Thoracic aorta (tissue), 2 donors: ENCODE measurements around the gene ZNF415. TPM values are rescaled to one million over a fixed set of nuclear protein-coding genes. Genes with fewer than 3 reads are reported as not detected.

Experiments used
- ATAC-seq: fragments of 150-250 bp; one replicate; pipeline ENCODE4 v1.8.0; 2017; ENCODE audit warnings: low read depth; ENCODE audit not compliant: insufficient number of reproducible peaks, low FRiP score
- DNase-seq: peaks from one replicate; pipeline ENCODE4 v3.0.0-alpha.2; 2020; ENCODE audit warnings: low spot score
- H3K27ac ChIP-seq, 2 donors: fragments of 200-600 bp; sonication (generic); 1 replicate in 1 of 2; 2 replicates in 1 of 2; pipeline ENCODE4 v1.5.1; 2016; ENCODE audit warnings: mild to moderate bottlenecking in 2 of 2, moderate library complexity in 2 of 2
- H3K27me3 ChIP-seq: fragments of 200-600 bp; sonication (generic); replicated peaks from 2 replicates; pipeline ENCODE4 v1.6.0; 2016; ENCODE audit warnings: mild to moderate bottlenecking; ENCODE audit not compliant: insufficient read depth
- H3K36me3 ChIP-seq: fragments of 200-600 bp; sonication (generic); one replicate; pipeline ENCODE4 v1.5.1; 2016
- H3K4me1 ChIP-seq, 2 donors: fragments of 200-600 bp; sonication (generic); 1 replicate in 1 of 2; 2 replicates in 1 of 2; pipeline versions ENCODE4 v1.5.1 to v1.6.0; 2016; ENCODE audit warnings: low read depth in 2 of 2, mild to moderate bottlenecking in 1 of 2; ENCODE audit not compliant: control insufficient read depth in 1 of 2
- H3K4me3 ChIP-seq: fragments of 200-600 bp; sonication (generic); 2 replicates; pipeline ENCODE4 v1.5.1; 2016; ENCODE audit warnings: mild to moderate bottlenecking
- H3K9me3 ChIP-seq: fragments of 200-600 bp; sonication (generic); 2 replicates; pipeline ENCODE4 v1.5.1; 2016
- CTCF ChIP-seq: fragments of 200-600 bp; sonication (generic); IDR thresholded peaks from one replicate; pipeline ENCODE4 v1.5.1; 2019; ENCODE audit warnings: antibody characterized with exemption
- total RNA-seq, 2 donors: library from RNA; depleted of rRNA; stranded (reverse); fragments of >200 nt; gene quantifications; one replicate each; pipeline versions ENCODE4 v1.1.0 to v1.2.3, GENCODE V29; 2016

Gene ZNF415
- total RNA-seq, 2 donors from 2014 or later: 2.3 to 7.1 TPM

GRCh38 chr19:53068834-53069233 is 63.9 kb downstream of the ZNF415 start:
- DNase-seq: no peak
- Histone ChIP-seq H3K4me3 (no peak overlapping the region), H3K4me1 (no peaks in the 10 kb centered on the region), H3K27ac (no peak overlapping the region), H3K36me3 (peaks cover 73% of the 10 kb centered on the region), H3K9me3 (peaks cover 93% of the 10 kb centered on the region), H3K27me3 (no peaks in the 10 kb centered on the region)
- ATAC-seq: no peak
- no peak for TF ChIP-seq CTCF

- TF ChIP-seq CTCF: no peak
- H3K4me3 ChIP-seq: no peak overlapping the region
- H3K27me3 ChIP-seq: no peaks in the 10 kb centered on the region
- H3K9me3 ChIP-seq: peaks cover 91% of the 10 kb centered on the region
- peaks cover 66% of the 10 kb centered on the region for H3K36me3 ChIP-seq
- no peaks in the 10 kb centered on the region for H3K4me1 ChIP-seq
- DNase-seq (no peak), ATAC-seq (no peak)
- H3K27ac ChIP-seq: no peak overlapping the region
Measured at GRCh38 chr19:53068199-53068598, 64.5 kb downstream of the ZNF415 start.

- ATAC-seq: no peak
- Histone ChIP-seq H3K9me3 (peaks cover 54% of the 10 kb centered on the region), H3K27me3 (no peaks in the 10 kb centered on the region), H3K36me3 (no peaks in the 10 kb centered on the region), H3K4me1 (no peaks in the 10 kb centered on the region), H3K4me3 (no peak overlapping the region), H3K27ac (no peak overlapping the region)
- DNase-seq: no peak
- TF ChIP-seq CTCF: no peak
Measured at GRCh38 chr19:53057904-53058580, 74.7 kb downstream of the ZNF415 start.

Other genes with a start within 250 kb of the ZNF415 start
- gene ZNF320, start 235.3 kb downstream of the ZNF415 start, total RNA-seq: 10 to 100 TPM; 18.3 to 26.1 TPM
- gene ZNF888, start 209.5 kb downstream of the ZNF415 start, total RNA-seq: 1 to 10 TPM; 1.4 to 2.6 TPM
- 10 to 100 TPM in 1 of 2 donors, 1 to 10 TPM in 1; 6.5 to 13.7 TPM for gene ZNF816, start 170.0 kb downstream of the ZNF415 start, total RNA-seq
- gene ERVV-1, start 119.0 kb downstream of the ZNF415 start, total RNA-seq: not detected
- gene ERVV-2, start 88.2 kb downstream of the ZNF415 start, total RNA-seq: not detected
- 10 to 100 TPM; 32.9 to 67.2 TPM for gene ZNF160, start 29.5 kb downstream of the ZNF415 start, total RNA-seq
- 10 to 100 TPM in 1 of 2 donors, 1 to 10 TPM in 1; 8.8 to 16.6 TPM for gene ZNF347, start 26.1 kb upstream of the ZNF415 start, total RNA-seq
- 1 to 10 TPM; 4.5 to 6.6 TPM for gene ZNF665, start 60.4 kb upstream of the ZNF415 start, total RNA-seq
- gene ZNF677, start 122.0 kb upstream of the ZNF415 start, total RNA-seq: 10 to 100 TPM; 20.6 to 21.7 TPM
- gene VN1R2, start 125.4 kb upstream of the ZNF415 start, total RNA-seq: not detected
- not detected for gene VN1R4, start 134.8 kb upstream of the ZNF415 start, total RNA-seq
- gene ZNF845, start 200.8 kb upstream of the ZNF415 start, total RNA-seq: 1 to 10 TPM; 4.2 to 7.4 TPM
- gene ZNF525, start 232.8 kb upstream of the ZNF415 start, total RNA-seq: 10 to 100 TPM in 1 of 2 donors, 1 to 10 TPM in 1; 4.9 to 11.4 TPM